ENCODE results near the gene TNMD. TPM values are rescaled to one million over a fixed set of nuclear protein-coding genes. Genes with fewer than 3 reads are reported as not detected.

The TNMD gene
- total RNA-seq, 1 donor from 2014 or later = not detected

DNA sequence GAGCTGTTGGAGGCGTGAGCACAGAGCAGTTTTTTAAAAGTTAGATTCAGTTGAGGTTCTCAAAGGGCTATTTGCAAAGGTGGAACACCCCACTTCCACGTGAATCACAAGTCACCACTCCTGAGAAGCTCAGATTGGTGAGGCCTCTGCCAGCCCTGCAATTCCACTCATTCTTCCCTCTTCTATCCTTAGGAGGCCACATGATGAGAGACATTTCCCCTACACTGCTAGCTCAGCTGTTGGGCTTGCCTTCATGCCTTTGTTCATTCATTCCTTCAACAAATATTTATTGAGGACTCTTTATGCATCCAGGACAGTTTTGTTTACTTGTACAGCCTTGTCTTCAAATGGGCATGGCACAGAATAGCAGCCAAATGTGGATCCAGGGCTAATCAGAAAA lies 63.0 kb downstream of the TNMD start:
- H3K4me3 Mint-ChIP-seq (ENCODE audit: low read depth) = no peak overlapping the region
- no peaks in the 10 kb centered on the region for H3K36me3 Mint-ChIP-seq (ENCODE audit: insufficient read depth)
- H3K27me3 Mint-ChIP-seq = no peaks in the 10 kb centered on the region
- TF ChIP-seq, protein P1, sequence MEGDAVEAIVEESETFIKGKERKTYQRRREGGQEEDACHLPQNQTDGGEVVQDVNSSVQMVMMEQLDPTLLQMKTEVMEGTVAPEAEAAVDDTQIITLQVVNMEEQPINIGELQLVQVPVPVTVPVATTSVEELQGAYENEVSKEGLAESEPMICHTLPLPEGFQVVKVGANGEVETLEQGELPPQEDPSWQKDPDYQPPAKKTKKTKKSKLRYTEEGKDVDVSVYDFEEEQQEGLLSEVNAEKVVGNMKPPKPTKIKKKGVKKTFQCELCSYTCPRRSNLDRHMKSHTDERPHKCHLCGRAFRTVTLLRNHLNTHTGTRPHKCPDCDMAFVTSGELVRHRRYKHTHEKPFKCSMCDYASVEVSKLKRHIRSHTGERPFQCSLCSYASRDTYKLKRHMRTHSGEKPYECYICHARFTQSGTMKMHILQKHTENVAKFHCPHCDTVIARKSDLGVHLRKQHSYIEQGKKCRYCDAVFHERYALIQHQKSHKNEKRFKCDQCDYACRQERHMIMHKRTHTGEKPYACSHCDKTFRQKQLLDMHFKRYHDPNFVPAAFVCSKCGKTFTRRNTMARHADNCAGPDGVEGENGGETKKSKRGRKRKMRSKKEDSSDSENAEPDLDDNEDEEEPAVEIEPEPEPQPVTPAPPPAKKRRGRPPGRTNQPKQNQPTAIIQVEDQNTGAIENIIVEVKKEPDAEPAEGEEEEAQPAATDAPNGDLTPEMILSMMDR (IDR thresholded peaks at IDR 0.05; ENCODE audit: unreplicated experiment) = no peak
- H3K4me1 Mint-ChIP-seq (ENCODE audit: low read depth) = peaks cover 19% of the 10 kb centered on the region
- no peak overlapping the region for H3K27ac Mint-ChIP-seq
- H3K9me3 Mint-ChIP-seq (ENCODE audit: low read depth) = peaks cover 18% of the 10 kb centered on the region
- no peak for DNase-seq (ENCODE audit: low spot score, unreplicated experiment)

DNA sequence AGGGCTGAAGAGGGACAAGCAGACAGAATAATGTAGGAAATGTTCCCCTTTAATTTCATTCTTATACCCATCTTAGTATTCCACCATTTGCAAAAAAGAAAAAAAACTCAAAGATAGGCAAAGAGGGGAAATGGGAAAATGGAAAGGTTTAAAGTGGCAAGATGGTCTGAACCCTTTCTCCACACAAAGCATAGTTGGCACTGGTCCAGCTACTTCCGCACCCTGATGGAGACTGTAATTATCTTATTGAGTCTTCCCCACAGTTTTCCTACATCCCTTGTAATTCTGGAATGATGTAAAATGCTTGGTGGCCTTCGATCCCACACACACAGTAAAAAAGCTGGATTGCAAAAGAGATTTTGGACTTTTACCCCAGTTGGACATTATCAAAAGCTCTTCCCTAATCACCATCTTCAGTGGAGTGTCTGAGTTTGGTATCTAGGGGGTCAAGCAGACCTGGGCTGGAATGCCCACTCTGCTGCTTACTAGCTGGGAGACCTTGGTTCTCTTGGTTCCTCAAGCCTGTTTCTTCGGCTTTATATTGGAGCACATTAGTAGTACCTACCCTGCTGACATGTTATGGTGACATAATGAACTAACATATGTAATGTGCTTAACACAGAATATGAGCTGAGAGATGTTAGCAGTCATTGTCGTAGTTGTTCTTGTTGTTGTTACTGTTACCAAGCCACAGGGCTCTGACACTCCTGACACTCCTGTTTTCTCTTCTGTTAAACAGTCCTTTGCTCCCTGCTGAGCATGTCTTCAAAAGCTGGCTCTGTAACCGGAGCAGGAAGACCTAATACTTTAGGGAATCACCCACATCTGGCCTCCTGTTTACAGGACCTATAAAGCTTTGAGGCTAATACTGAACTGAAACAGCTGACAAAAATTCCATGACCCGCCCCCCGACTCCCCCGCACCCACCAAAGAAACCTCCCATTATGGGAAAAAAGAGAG lies 64.0 kb downstream of the TNMD start:
- no peak overlapping the region for H3K27ac Mint-ChIP-seq
- peaks cover 28% of the 10 kb centered on the region for H3K9me3 Mint-ChIP-seq (ENCODE audit: low read depth)
- peaks cover 19% of the 10 kb centered on the region for H3K4me1 Mint-ChIP-seq (ENCODE audit: low read depth)
- DNase-seq (ENCODE audit: low spot score, unreplicated experiment) = no peak
- no peak overlapping the region for H3K4me3 Mint-ChIP-seq (ENCODE audit: low read depth)
- TF ChIP-seq, protein P1 (IDR thresholded peaks at IDR 0.05; ENCODE audit: unreplicated experiment) = no peak
- no peaks in the 10 kb centered on the region for H3K27me3 Mint-ChIP-seq
- H3K36me3 Mint-ChIP-seq (ENCODE audit: insufficient read depth) = peaks cover 2% of the 10 kb centered on the region

Other genes with a start within 250 kb of the TNMD start
- 33.3 and 47.5 TPM in 2 replicates for gene PCDH19, start 174.7 kb upstream of the TNMD start, total RNA-seq
- 167 TPM in 2 replicates for gene TSPAN6, start 51.9 kb downstream of the TNMD start, total RNA-seq
- 0.24 and 0.38 TPM in 2 replicates for gene SRPX2, start 59.3 kb downstream of the TNMD start, total RNA-seq
- 1.8 and 2.9 TPM in 2 replicates for gene SYTL4, start 147.2 kb downstream of the TNMD start, total RNA-seq
- gene CSTF2, start 235.5 kb downstream of the TNMD start, total RNA-seq = 20.2 and 22.7 TPM in 2 replicates

Measured in progenitor cell of endocrine pancreas (in vitro differentiated cells).